GM18870 (cell line): ENCODE data around the gene LRMDA.

ENCODE experiments used
- ATAC-seq: cut with Tn5 transposase; IDR thresholded peaks from one replicate; pipeline ENCODE4 v1.9.1; 2021; ENCODE audit warnings: moderate library complexity; ENCODE audit not compliant: unreplicated experiment

LRMDA gene

GRCh38 chr10:76298329-76298728 lies 866.9 kb downstream of the LRMDA start:
- no peak for ATAC-seq

GRCh38 chr10:76299501-76299900 lies 868.1 kb downstream of the LRMDA start:
- no peak for ATAC-seq

DNA sequence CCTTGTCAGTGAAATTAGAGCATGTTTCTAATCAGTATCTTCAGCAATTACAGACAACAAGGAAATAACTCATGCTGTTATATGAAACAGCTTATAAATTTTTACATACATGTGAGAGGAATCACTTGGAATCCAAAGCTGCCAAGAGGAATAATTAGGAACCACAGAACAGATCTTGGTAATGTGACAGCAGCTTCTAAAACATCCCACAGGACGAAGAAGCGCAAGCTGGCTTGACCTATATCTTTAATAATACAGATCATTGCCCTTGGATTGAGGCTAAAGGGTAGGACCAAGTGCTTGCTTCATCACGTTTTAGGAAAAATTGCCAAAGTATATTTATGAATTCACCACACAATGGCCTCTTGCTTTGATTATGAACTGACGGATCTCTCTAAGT lies 869.8 kb downstream of the LRMDA start:
- no peak for ATAC-seq

GRCh38 chr10:76301950-76302349 lies 870.5 kb downstream of the LRMDA start:
- no peak for ATAC-seq

- no peak for ATAC-seq
Observed at GRCh38 chr10:76302481-76302880, 871.1 kb downstream of the LRMDA start.

- no peak for ATAC-seq
Observed at GRCh38 chr10:76302961-76303630, 871.7 kb downstream of the LRMDA start.

DNA sequence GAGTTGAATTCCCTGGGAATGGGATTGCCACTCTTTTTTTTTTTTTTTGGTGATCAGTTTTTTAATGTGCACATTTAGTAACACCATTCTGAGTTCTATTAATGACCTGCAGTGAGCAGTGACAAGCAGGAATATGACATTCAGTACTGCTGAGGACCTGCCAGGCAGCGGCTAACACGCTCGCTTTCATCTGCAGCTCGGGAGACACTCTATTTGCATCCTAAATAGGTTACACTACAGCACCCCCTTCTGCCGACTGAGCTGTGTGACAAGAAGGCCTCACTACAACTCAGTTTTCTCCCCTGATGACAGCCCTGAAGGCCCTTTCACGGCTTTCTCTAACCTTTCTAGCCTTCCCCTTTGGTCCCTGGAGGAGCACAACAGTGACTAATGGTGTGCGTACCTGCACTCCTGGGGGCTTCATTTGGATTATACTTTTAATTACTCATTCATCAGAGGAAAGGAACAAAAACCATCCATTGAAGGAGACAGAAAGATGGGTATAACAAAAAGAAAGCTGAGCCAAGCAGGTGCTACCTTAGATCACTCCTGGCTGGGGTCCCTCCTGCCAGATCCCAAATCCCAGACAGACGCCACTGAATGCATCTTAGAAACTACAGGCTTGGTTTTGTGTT lies 872.4 kb downstream of the LRMDA start:
- ATAC-seq = no peak

GRCh38 chr10:76305930-76306615 lies 874.6 kb downstream of the LRMDA start:
- ATAC-seq = no peak

DNA sequence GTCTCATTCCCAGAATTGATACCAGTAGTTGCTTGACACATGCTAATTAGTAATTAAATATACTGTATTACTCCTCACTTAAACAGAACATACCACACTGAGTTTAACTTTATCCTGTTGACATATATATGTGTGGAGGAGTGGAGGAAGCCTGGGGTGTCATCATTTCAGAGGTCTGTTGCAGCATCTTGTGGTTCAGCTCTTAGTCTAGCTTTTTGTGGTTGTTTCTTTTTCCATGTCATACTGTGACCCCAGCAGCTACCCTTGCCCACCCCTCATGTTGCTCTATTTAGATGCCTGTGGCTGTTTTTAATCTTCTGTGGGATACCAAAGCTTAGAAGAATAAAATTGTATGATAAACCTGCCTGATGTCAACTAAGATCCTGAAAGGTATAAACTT lies 875.4 kb downstream of the LRMDA start:
- ATAC-seq = no peak

- ATAC-seq = no peak
Observed at GRCh38 chr10:76309070-76309469, 877.6 kb downstream of the LRMDA start.

GRCh38 chr10:76309741-76310587 lies 878.5 kb downstream of the LRMDA start:
- ATAC-seq = no peak

DNA sequence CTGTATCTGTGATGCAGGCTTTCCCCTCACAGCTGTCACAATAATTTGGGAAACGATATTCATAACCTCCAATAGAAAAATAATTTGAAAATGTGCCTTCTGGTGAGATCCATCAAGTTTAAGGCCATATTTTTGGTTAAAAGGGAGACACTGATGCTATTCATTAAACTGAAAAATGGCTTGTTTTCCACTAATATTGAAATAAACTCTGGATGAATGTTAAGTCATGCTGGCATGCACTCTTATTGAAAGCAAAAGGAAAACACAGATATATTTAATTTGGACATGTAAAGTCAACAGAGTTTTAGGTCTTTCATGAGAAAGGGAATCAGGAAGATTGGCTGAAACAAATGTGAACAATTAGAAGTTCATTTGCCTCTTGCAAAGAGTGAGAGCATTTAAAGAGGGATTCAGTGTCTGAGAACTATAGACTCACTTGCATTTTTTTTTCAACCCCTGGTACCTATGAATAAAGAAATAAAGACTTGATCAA lies 879.2 kb downstream of the LRMDA start:
- ATAC-seq = no peak

DNA sequence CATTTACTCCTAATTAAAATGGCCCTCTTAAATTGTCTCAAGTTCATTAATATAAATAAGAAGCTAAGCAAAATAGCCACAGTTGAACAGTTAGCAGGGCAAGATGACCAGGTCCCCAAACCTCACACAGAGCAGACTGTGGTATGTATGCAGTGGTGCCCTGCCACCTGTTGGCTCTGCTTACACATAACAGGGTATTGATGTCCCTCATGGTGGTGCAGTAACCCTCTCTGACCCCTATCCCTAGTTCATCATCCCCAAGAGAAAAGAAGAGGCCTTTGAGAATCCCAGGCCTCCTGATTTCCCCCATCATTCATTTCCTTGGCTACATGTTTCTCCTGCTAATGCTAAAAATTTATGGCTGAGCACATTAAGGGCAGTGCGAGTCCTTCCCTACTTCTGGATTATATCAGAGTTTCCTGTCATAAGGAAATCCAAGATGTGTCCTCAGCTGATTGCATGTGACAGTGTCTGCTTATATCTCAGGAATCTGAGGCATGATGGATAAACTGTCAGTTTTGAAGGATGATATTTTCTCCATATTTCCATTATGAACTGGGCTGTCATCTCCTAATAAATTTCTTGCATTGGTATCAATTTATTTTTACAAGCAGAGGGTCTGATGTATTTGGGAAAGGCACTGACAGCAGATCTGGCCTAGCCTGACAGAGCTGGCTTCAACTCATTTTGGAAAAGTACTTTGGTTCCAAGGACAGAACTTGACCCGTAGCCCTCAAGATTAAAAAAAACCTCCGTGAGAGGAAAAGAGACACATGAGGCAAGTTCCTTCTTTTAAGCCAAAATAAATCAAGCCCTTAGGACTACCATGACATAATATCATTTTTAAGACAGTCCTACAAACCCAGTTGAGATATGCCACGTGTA lies 880.6 kb downstream of the LRMDA start:
- ATAC-seq = peak; percentile 61

- ATAC-seq = no peak
Observed at GRCh38 chr10:76315240-76315639, 883.8 kb downstream of the LRMDA start.

- ATAC-seq = no peak
Observed at GRCh38 chr10:76316234-76316633, 884.8 kb downstream of the LRMDA start.

- ATAC-seq = no peak
Observed at GRCh38 chr10:76317078-76317477, 885.7 kb downstream of the LRMDA start.

GRCh38 chr10:76318211-76318610 lies 886.8 kb downstream of the LRMDA start:
- no peak for ATAC-seq

DNA sequence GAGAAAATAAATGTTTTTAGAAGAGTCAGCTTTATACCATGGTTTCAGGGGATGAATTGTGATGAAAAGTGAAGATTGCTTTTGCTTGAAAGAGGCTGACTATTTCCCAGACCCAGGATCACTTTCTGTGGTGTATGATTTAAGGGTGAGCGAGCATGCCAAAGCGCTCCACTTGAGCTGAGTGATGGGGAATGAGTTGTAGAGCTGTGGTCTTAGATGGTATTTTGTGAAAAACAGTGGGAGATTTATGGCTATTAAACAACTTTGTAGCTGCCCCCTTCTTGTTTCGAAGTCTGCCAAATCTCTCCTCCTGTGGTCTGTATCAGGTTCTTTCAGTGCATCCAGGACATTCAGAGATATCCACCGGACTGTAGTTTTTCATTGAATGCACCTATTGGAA lies 888.2 kb downstream of the LRMDA start:
- ATAC-seq = no peak

DNA sequence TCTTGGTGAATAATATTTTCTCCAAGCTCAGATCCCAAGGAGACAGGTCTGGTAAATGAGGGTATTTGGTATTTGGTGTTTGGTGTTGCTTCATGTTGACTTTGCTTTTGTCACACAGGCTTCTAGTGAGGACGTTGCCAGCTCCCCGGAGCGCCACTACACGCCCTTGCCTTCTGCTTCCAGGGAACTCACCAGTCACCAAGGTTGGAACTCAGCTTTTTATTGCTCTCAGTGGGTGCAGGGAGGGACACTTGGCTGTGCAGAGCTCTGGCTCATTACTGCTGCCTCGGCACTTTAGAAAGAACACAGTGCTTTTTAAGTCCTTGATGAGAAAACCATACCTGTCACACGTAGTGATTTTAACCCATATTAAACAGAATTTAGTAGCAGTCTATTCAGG lies 892.9 kb downstream of the LRMDA start:
- ATAC-seq = no peak

- ATAC-seq = no peak
Observed at GRCh38 chr10:76327441-76327840, 896.0 kb downstream of the LRMDA start.
